ENCODE results near the gene UBR3.

UBR3 gene

GRCh38 chr2:169781249-169782013 lies 45.8 kb upstream of the UBR3 start:
- Histone ChIP-seq H3K4me2 (ENCODE audit: low read depth, low read length, poor library complexity, severe bottlenecking) (no peak overlapping the region), H4K20me1 (ENCODE audit: insufficient read depth, low read length, poor library complexity, severe bottlenecking) (no peaks in the 10 kb centered on the region), H2AFZ (ENCODE audit: low read length) (no peak overlapping the region), H3K36me3 (ENCODE audit: insufficient read depth, low read length) (no peaks in the 10 kb centered on the region), H3K9me3 (ENCODE audit: insufficient read depth, low read depth, low read length) (no peaks in the 10 kb centered on the region), H3K4me3 (ENCODE audit: low read length, poor library complexity, severe bottlenecking) (no peak overlapping the region), H3F3A (ENCODE audit: low read depth) (no peaks in the 10 kb centered on the region), H3K27me3 (ENCODE audit: insufficient read depth, low read length, poor library complexity, severe bottlenecking) (no peaks in the 10 kb centered on the region), H3K79me2 (ENCODE audit: insufficient read depth, low read length) (no peaks in the 10 kb centered on the region), H3K4me1 (ENCODE audit: insufficient read depth, low read length, poor library complexity, severe bottlenecking) (no peaks in the 10 kb centered on the region), H3K9ac (ENCODE audit: low read depth, low read length, poor library complexity, severe bottlenecking) (no peak overlapping the region), H3K9me2 (replicated peaks; ENCODE audit: low read depth, low read length) (no peaks in the 10 kb centered on the region)
- TF ChIP-seq CTCF (conservative IDR thresholded peaks at IDR 0.05; ENCODE audit: low read length) (no peak), EZH2phosphoT487 (IDR thresholded peaks at IDR 0.05; ENCODE audit: borderline replicate concordance) (no peak)

- Histone ChIP-seq H3K27me3 (ENCODE audit: insufficient read depth, low read length, poor library complexity, severe bottlenecking) (no peaks in the 10 kb centered on the region), H3K4me2 (ENCODE audit: low read depth, low read length, poor library complexity, severe bottlenecking) (no peak overlapping the region), H3K4me3 (ENCODE audit: low read length, poor library complexity, severe bottlenecking) (no peak overlapping the region), H3F3A (ENCODE audit: low read depth) (no peaks in the 10 kb centered on the region), H2AFZ (ENCODE audit: low read length) (no peak overlapping the region), H3K79me2 (ENCODE audit: insufficient read depth, low read length) (no peaks in the 10 kb centered on the region), H3K4me1 (ENCODE audit: insufficient read depth, low read length, poor library complexity, severe bottlenecking) (no peaks in the 10 kb centered on the region), H3K9me3 (ENCODE audit: insufficient read depth, low read depth, low read length) (no peaks in the 10 kb centered on the region), H3K9ac (ENCODE audit: low read depth, low read length, poor library complexity, severe bottlenecking) (no peak overlapping the region), H4K20me1 (ENCODE audit: insufficient read depth, low read length, poor library complexity, severe bottlenecking) (no peaks in the 10 kb centered on the region), H3K36me3 (ENCODE audit: insufficient read depth, low read length) (no peaks in the 10 kb centered on the region), H3K9me2 (replicated peaks; ENCODE audit: low read depth, low read length) (no peaks in the 10 kb centered on the region)
- no peak for TF ChIP-seq EZH2phosphoT487 (IDR thresholded peaks at IDR 0.05; ENCODE audit: borderline replicate concordance)
- 0 out of 2 replicates have a peak, but pooled peaks have one; percentile 15 for TF ChIP-seq CTCF (conservative IDR thresholded peaks at IDR 0.05; ENCODE audit: low read length)
These were observed 44.7 kb upstream of the UBR3 start for GRCh38 chr2:169782513-169782912.

GRCh38 chr2:169790581-169790980 lies 36.7 kb upstream of the UBR3 start:
- no peaks in the 10 kb centered on the region for H3K9me2 ChIP-seq (replicated peaks; ENCODE audit: low read depth, low read length)
- no peak overlapping the region for H3K4me2 ChIP-seq (ENCODE audit: low read depth, low read length, poor library complexity, severe bottlenecking)
- no peaks in the 10 kb centered on the region for H3K79me2 ChIP-seq (ENCODE audit: insufficient read depth, low read length)
- H4K20me1 ChIP-seq (ENCODE audit: insufficient read depth, low read length, poor library complexity, severe bottlenecking) = no peaks in the 10 kb centered on the region
- no peak overlapping the region for H3K4me3 ChIP-seq (ENCODE audit: low read length, poor library complexity, severe bottlenecking)
- H3K9me3 ChIP-seq (ENCODE audit: insufficient read depth, low read depth, low read length) = no peaks in the 10 kb centered on the region
- H2AFZ ChIP-seq (ENCODE audit: low read length) = no peak overlapping the region
- H3K4me1 ChIP-seq (ENCODE audit: insufficient read depth, low read length, poor library complexity, severe bottlenecking) = no peaks in the 10 kb centered on the region
- no peaks in the 10 kb centered on the region for H3K36me3 ChIP-seq (ENCODE audit: insufficient read depth, low read length)
- TF ChIP-seq EZH2phosphoT487 (IDR thresholded peaks at IDR 0.05; ENCODE audit: borderline replicate concordance) (no peak), CTCF (conservative IDR thresholded peaks at IDR 0.05; ENCODE audit: low read length) (no peak)
- H3K27me3 ChIP-seq (ENCODE audit: insufficient read depth, low read length, poor library complexity, severe bottlenecking) = no peaks in the 10 kb centered on the region
- no peak overlapping the region for H3K9ac ChIP-seq (ENCODE audit: low read depth, low read length, poor library complexity, severe bottlenecking)
- H3F3A ChIP-seq (ENCODE audit: low read depth) = no peaks in the 10 kb centered on the region

Measured in Loucy (cell line).